Endometrium (tissue), 2 donors: ENCODE results near the gene ATF7IP.
A peak's percentile ranks its signal among the peaks of the same experiment; 100 is the strongest.
"Not testable (repeated sequence)": the region's sequence is repeated elsewhere in the genome, so short reads cannot be mapped to it uniquely, and the experiment has no call there.

Source experiments
- FAIRE-seq: peaks from 2 replicates; lab custom pipeline; 2012; peaks lifted over from hg19 to GRCh38; lab: Jason Lieb, UNC
- donor health status: control.
- donor health status: control.

Gene ATF7IP, protein sequence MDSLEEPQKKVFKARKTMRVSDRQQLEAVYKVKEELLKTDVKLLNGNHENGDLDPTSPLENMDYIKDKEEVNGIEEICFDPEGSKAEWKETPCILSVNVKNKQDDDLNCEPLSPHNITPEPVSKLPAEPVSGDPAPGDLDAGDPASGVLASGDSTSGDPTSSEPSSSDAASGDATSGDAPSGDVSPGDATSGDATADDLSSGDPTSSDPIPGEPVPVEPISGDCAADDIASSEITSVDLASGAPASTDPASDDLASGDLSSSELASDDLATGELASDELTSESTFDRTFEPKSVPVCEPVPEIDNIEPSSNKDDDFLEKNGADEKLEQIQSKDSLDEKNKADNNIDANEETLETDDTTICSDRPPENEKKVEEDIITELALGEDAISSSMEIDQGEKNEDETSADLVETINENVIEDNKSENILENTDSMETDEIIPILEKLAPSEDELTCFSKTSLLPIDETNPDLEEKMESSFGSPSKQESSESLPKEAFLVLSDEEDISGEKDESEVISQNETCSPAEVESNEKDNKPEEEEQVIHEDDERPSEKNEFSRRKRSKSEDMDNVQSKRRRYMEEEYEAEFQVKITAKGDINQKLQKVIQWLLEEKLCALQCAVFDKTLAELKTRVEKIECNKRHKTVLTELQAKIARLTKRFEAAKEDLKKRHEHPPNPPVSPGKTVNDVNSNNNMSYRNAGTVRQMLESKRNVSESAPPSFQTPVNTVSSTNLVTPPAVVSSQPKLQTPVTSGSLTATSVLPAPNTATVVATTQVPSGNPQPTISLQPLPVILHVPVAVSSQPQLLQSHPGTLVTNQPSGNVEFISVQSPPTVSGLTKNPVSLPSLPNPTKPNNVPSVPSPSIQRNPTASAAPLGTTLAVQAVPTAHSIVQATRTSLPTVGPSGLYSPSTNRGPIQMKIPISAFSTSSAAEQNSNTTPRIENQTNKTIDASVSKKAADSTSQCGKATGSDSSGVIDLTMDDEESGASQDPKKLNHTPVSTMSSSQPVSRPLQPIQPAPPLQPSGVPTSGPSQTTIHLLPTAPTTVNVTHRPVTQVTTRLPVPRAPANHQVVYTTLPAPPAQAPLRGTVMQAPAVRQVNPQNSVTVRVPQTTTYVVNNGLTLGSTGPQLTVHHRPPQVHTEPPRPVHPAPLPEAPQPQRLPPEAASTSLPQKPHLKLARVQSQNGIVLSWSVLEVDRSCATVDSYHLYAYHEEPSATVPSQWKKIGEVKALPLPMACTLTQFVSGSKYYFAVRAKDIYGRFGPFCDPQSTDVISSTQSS

DNA sequence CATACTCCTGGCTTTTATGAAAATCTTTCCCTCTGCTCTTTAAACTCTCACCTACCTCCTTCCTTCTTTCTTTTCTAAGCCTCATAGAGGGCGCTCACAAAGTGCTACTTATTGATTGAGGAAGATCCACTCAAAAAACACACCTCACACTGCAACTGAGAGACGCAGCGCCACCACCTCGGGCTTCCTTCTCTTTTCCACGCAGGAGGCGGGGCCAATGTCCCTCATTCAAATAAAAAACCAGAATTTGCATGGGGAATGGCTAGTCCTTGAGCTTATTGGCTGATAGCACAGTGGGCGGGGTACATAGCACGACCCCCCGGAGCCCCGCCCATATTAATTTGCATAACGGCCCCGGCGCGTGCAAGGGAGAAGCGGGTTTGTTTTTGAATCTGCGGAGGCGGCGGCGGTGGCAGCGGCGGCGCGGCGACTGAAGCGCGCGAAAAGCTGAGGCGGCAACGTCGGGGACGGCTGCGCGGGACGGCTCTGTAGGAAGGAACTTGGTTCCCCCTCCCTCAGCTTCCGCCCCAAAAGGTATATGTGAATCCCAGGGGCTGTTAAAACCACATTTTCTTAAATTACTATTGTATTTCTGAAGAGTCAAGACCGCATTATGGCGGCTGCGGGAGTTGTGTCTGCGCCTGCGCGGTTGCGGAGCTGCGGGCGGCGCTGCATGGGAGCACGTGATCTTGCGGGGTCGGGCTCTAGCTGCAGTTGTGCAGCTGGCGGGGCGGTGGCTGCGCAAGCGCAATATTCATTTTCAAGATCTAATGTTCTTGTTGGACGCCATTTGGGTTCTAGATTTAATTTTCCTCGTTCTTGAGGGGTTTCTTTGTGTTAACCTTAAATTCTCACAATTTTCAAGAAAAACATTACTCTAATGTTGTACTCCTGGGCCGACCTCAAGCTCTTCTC lies at the start of gene ATF7IP:
Gene ATF7IP (plus strand): TSS at position 389 of the 915 bp plus-strand sequence. CDS start 58,234 bp downstream, outside the sequence.
- FAIRE-seq: peak; percentile 98

GRCh38 chr12:14317362-14318146 lies 47.9 kb upstream of the ATF7IP start:
- FAIRE-seq: no peak

- FAIRE-seq: not testable (repeated sequence)
Measured at GRCh38 chr12:14319704-14320427, 45.6 kb upstream of the ATF7IP start.

- FAIRE-seq: no peak
Measured at GRCh38 chr12:14322403-14322802, 43.1 kb upstream of the ATF7IP start.

GRCh38 chr12:14325716-14326343 lies 39.7 kb upstream of the ATF7IP start:
- FAIRE-seq: no peak

- no peak for FAIRE-seq
Measured at GRCh38 chr12:14326699-14327098, 38.8 kb upstream of the ATF7IP start.

GRCh38 chr12:14327711-14328110 lies 37.8 kb upstream of the ATF7IP start:
- FAIRE-seq: no peak

DNA sequence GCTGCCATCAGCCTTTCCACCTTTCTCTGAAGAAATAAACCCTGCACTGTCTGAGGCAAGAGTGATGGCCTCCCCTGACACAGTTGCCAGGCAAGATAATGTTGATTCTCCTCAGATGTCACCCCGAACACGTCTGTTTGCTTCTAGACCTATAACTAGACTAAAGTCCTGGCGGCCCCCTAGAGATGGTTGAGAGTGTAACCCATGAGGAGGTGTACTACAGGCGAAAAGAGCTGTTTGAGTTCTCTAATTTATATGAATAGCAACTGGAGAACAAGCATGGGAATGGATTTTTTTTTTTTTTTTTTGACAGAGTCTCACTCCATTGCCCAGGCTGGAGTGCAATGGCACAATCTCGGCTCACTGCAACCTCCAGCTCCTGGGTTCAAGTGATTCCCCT lies 33.0 kb upstream of the ATF7IP start:
- no peak for FAIRE-seq

DNA sequence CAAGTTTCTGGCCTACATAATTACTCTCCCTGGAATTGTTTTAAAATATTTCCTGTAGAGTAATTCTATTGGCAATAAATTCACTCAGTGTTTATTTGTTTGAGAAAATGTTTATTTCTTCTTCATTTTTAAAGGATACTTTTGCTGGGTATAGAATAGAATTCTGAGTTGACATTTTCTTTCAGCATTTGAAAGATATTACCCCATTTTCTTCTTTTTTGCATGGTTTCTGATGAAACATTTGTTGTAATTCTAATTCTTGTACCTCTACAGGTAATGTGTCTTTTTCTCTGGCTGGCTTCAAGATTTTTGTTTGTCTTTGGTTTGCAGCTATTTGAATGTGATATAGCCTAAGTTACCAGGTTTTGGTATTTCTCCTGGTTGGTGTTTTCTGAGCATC lies 25.1 kb upstream of the ATF7IP start:
- no peak for FAIRE-seq

DNA sequence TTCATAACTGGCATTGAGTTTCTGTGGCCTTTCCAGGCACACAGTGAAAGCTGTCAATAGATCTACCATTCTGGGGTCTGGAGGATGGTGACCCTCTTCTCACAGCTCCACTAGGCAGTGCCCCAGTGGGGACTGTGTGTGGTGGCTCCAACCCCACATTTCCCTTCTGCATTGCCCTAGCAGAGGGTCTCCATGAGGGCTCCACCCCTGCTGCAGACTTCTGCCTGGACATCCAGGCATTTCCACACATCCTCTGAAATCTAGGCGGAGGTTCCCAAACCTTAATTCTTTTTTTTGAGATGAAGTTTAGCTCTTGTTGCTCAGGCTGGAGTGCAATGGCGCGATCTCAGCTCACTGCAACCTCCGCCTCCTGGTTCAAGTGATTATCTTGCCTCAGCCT lies 14.0 kb upstream of the ATF7IP start:
- not testable (repeated sequence) for FAIRE-seq

- not testable (repeated sequence) for FAIRE-seq
Measured at GRCh38 chr12:14352066-14352465, 13.4 kb upstream of the ATF7IP start.

DNA sequence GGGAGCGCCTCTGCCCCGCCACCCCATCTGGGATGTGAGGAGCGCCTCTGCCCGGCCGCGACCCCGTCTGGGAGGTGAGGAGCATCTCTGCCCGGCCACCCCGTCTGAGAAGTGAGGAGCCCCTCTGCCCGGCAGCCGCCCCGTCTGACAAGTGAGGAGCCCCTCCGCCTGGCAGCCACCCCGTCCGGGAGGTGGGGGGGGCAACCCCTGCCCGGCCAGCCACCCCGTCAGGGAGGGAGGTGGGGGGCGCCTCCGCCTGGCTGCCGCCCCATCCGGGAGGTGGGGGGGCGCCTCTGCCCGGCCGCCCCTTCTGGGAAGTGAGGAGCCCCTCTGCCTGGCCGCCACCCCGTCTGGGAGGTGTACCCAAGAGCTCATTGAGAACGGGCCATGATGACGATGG lies 10.8 kb upstream of the ATF7IP start:
- not testable (repeated sequence) for FAIRE-seq

- no peak for FAIRE-seq
Measured at GRCh38 chr12:14356147-14356546, 9.3 kb upstream of the ATF7IP start.

GRCh38 chr12:14357486-14357885 lies 8.0 kb upstream of the ATF7IP start:
- no peak for FAIRE-seq

GRCh38 chr12:14362352-14362751 lies 3.1 kb upstream of the ATF7IP start:
- no peak for FAIRE-seq

DNA sequence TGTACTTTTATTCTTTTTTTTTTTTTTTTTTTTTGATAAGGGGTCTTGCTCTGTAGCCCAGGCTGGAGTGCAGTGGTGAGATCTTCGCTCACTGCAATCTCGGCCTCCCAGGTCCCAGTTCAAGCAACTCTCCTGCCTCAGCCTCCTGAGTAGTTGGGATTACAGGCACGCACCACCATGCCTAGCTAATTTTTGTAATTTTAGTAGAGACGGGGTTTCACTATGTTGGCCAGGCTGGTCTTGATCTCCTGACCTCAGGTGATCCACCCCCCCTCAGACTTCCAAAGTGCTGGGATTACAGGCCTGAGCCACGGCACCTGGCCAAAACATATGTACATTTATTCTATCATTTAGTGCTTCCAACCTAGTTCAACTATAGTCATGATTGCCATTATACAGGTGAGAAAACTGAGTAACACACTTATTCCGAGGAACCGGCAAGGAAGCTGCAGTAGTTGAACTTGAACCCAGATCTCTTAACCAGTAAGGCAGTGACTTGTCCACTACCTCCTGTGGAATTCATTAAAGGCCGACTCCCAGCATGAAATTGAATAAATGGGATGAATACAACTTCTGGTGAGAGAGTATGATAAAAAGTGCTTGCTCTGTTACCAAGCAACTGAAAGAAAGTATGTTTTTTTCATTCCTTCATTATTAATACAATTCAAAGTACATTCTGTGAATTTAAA lies 755 bp upstream of the ATF7IP start:
- FAIRE-seq: no peak

- FAIRE-seq: no peak
Measured at GRCh38 chr12:14366209-14367039, 942 bp downstream of the ATF7IP start.
